ENCODE data around the gene NOLC1. TPM values are rescaled to one million over a fixed set of nuclear protein-coding genes. Genes with fewer than 3 reads are reported as not detected.
A peak's percentile ranks its signal among the peaks of the same experiment; 100 is the strongest.

The NOLC1 gene
- total RNA-seq, 8 experiments from 2014 or later, result 63.5 to 149 (median 98.3) TPM

DNA sequence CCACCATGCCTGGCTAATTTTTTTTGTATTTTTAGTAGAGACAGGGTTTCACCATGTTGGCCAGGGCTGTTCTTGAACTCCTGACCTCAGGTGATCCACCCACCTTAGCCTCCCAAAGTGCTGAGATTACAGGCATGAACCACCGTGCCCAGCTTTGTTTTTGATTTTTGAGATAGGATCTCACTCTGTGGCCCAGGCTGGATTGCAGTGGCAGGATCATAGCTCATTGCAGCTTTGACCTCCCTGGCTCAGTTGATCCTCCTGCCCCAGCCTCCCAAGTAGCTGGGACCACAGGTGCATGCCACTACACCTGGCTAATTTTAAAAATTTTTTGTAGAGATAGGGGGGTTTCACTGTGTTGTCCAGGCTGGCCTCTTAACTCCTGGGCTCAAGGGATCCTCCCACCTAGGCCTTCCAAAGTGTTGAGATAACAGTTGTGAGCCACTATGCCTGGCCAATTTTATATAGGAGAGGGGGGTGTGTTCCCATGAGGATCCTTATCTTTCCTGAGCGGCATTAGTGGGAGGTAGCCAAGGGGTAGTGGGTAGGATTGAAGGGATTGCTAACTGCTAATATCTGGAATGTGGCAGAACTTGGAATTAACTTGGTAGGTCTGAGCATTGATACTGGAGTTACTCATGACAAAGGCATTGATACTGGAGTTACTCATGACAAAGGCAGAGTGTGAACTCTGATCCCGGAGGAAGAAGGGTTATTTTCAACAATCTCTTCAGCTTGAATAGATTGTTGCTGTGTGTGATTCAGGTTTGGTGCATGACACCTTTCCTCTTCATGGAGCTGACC is 1.0 kb upstream of the NOLC1 start:
- H3K27ac ChIP-seq, result peak overlapping the region; percentile 8 to 72
- peaks cover 7 to 9% of the 10 kb centered on the region in 2 donors for H3K4me1 ChIP-seq (replicated peaks in 1 of 2)
- peak overlapping the region in 4 of 5 donors; percentile 63 to 85 (median 75) for H3K4me3 ChIP-seq
- in situ Hi-C loops (cut with MboI; ENCODE audit: low pct_unique_long_range_greater_than_20kb in 2 of 9, low sequenced_read_pairs in 9 of 9, unreplicated experiment in 9 of 9), result no loop called here
- ATAC-seq (replicated peaks in 6 of 8), result no peak
- WGBS, 10 experiments, result 0 to 100% (median 49%) methylated on average over 1 to 2 of the region's 3 CpGs; no CpG with 5 or more reads in 3 of the 10 experiments

DNA sequence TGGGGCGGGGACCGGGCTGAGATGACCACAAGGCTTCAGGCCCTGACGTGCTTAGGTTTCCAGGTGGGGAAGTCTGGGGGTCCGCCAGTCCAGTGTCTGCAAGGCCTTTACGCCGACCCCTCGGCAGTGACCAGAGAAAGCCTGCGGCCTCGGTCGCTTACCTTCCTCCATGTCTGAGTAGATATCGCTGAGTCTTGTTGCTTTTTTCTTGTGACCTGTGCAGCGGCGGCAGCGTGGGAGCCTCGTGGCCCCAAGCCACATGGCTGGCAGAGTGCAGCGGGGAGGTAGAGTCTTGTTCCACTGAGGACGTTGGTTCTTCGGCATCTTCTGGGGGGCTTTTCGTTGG is 329 bp downstream of the NOLC1 start:
- Histone ChIP-seq H3K27ac (peak overlapping the region; percentile 85 to 94), H3K4me3 (peak overlapping the region; percentile 63 to 85 (median 72)), H3K4me1 (replicated peaks in 1 of 2) (peaks cover 7 to 9% of the 10 kb centered on the region in 2 donors)
- in situ Hi-C loops (cut with MboI; ENCODE audit: low pct_unique_long_range_greater_than_20kb in 2 of 9, low sequenced_read_pairs in 9 of 9, unreplicated experiment in 9 of 9), result no loop called here
- WGBS, 10 experiments, result 0 to 6% (median 0%) methylated on average over 1 to 7 of the region's 19 CpGs; no CpG with 5 or more reads in 4 of the 10 experiments
- ATAC-seq (replicated peaks in 6 of 8), result peak in 7 of 8 experiments; percentile 12 to 27 (median 24)

DNA sequence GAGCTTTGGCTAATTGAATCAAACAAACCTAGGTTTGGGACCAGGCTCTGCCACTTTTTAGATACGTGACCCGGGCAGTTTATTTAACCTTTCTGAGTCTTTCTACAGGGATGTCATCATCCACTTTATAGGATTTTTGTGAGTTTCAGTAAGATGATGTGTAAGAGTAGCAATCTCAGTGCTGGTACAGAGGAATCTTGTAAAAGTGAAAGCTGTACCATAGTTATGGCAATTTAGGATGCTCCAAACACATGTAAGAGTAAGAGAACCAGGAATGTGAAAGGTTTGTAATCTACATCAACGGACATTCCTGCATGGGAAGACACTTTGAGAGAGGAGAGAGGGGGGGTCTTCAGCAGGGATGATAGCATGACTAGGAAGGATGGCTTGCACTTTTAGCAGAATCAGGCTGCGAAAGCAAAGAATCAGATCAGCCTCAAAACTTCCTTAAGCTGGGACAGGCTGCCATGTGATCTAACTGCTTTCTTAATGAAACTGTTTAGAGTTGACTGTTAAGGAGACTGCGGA is 968 bp downstream of the NOLC1 start:
- Histone ChIP-seq H3K4me3 (peak overlapping the region; percentile 63 to 85 (median 72)), H3K4me1 (replicated peaks in 1 of 2) (peaks cover 7 to 9% of the 10 kb centered on the region in 2 donors), H3K27ac (peak overlapping the region; percentile 85 to 94)
- in situ Hi-C loops (cut with MboI; ENCODE audit: low pct_unique_long_range_greater_than_20kb in 2 of 9, low sequenced_read_pairs in 9 of 9, unreplicated experiment in 9 of 9), result no loop called here
- WGBS, 10 experiments, result 0 to 52% (median 20%) methylated on average over 2 to 5 of the region's 5 CpGs
- no peak for ATAC-seq (replicated peaks in 6 of 8)

- ATAC-seq (replicated peaks in 6 of 8), result no peak
- no peak overlapping the region for H3K4me3 ChIP-seq
- in situ Hi-C loops (cut with MboI; ENCODE audit: low pct_unique_long_range_greater_than_20kb in 2 of 9, low sequenced_read_pairs in 9 of 9, unreplicated experiment in 9 of 9), result no loop called here
- 94 to 100% (median 96%) methylated on average over 1 to 11 of the region's 11 CpGs; no CpG with 5 or more reads in 4 of the 10 experiments for WGBS, 10 experiments
- H3K27ac ChIP-seq, result no peak overlapping the region
- peaks cover 7 to 9% of the 10 kb centered on the region in 2 donors for H3K4me1 ChIP-seq (replicated peaks in 1 of 2)
These were observed 2.4 kb downstream of the NOLC1 start for GRCh38 chr10:102154466-102155116.

- no peak overlapping the region for H3K27ac ChIP-seq
These were observed 5.0 kb downstream of the NOLC1 start for GRCh38 chr10:102157224-102157623.

GRCh38 chr10:102159051-102159597 is 6.9 kb downstream of the NOLC1 start:
- Histone ChIP-seq H3K4me1 (replicated peaks in 1 of 2) (no peaks in the 10 kb centered on the region), H3K4me3 (no peak overlapping the region), H3K27ac (no peak overlapping the region)
- peak in 1 of 8 experiments; percentile 12 for ATAC-seq (replicated peaks in 6 of 8)
- 72 to 100% (median 88%) methylated on average over 1 to 3 of the region's 5 CpGs; no CpG with 5 or more reads in 5 of the 10 experiments for WGBS, 10 experiments
- in situ Hi-C loops (cut with MboI; ENCODE audit: low pct_unique_long_range_greater_than_20kb in 2 of 9, low sequenced_read_pairs in 9 of 9, unreplicated experiment in 9 of 9), result no loop called here

More at GRCh38 chr10:102157224-102157623, 5.0 kb downstream of the NOLC1 start:
- WGBS, 10 experiments, result 75 to 100% (median 86%) methylated on average over 1 to 3 of the region's 3 CpGs; no CpG with 5 or more reads in 4 of the 10 experiments
- ATAC-seq (replicated peaks in 6 of 8), result no peak
- Histone ChIP-seq H3K4me1 (replicated peaks in 1 of 2) (peaks cover 7 to 9% of the 10 kb centered on the region in 2 donors), H3K4me3 (no peak overlapping the region)
- in situ Hi-C loops (cut with MboI; ENCODE audit: low pct_unique_long_range_greater_than_20kb in 2 of 9, low sequenced_read_pairs in 9 of 9, unreplicated experiment in 9 of 9), result no loop called here

- Histone ChIP-seq H3K4me1 (replicated peaks in 1 of 2) (no peaks in the 10 kb centered on the region), H3K4me3 (no peak overlapping the region), H3K27ac (no peak overlapping the region)
- ATAC-seq (replicated peaks in 6 of 8), result peak in 4 of 8 experiments; percentile 4 to 18 (median 8)
- in situ Hi-C loops (cut with MboI; ENCODE audit: low pct_unique_long_range_greater_than_20kb in 2 of 9, low sequenced_read_pairs in 9 of 9, unreplicated experiment in 9 of 9), result no loop called here
- 60 to 100% (median 85%) methylated on average over 1 to 2 of the region's 4 CpGs; no CpG with 5 or more reads in 4 of the 10 experiments for WGBS, 10 experiments
These were observed 7.6 kb downstream of the NOLC1 start for GRCh38 chr10:102159831-102160230.

GRCh38 chr10:102163342-102163989 is 11.3 kb downstream of the NOLC1 start:
- Histone ChIP-seq H3K27ac (no peak overlapping the region), H3K4me3 (no peak overlapping the region), H3K4me1 (replicated peaks in 1 of 2) (no peaks in the 10 kb centered on the region)
- in situ Hi-C loops (cut with MboI; ENCODE audit: low pct_unique_long_range_greater_than_20kb in 2 of 9, low sequenced_read_pairs in 9 of 9, unreplicated experiment in 9 of 9), result no loop called here
- 50 to 95% (median 77%) methylated on average over 2 to 4 of the region's 4 CpGs; no CpG with 5 or more reads in 4 of the 10 experiments for WGBS, 10 experiments
- ATAC-seq (replicated peaks in 6 of 8), result no peak

- no peak for ATAC-seq (replicated peaks in 6 of 8)
- Histone ChIP-seq H3K4me3 (no peak overlapping the region), H3K4me1 (replicated peaks in 1 of 2) (no peaks in the 10 kb centered on the region), H3K27ac (no peak overlapping the region)
- WGBS, 10 experiments, result 0 to 60% (median 25%) methylated on average over 1 of the region's 1 CpG; no CpG with 5 or more reads in 4 of the 10 experiments
- in situ Hi-C loops (cut with MboI; ENCODE audit: low pct_unique_long_range_greater_than_20kb in 2 of 9, low sequenced_read_pairs in 9 of 9, unreplicated experiment in 9 of 9), result no loop called here
These were observed 15.7 kb downstream of the NOLC1 start for GRCh38 chr10:102167861-102168260.

GRCh38 chr10:102170602-102171001 is 18.4 kb downstream of the NOLC1 start:
- WGBS, 10 experiments, result 21 to 100% (median 70%) methylated on average over 1 to 3 of the region's 3 CpGs; no CpG with 5 or more reads in 1 of the 10 experiments
- Histone ChIP-seq H3K4me1 (replicated peaks in 1 of 2) (no peaks in the 10 kb centered on the region), H3K27ac (no peak overlapping the region), H3K4me3 (no peak overlapping the region)
- no peak for ATAC-seq (replicated peaks in 6 of 8)
- in situ Hi-C loops (cut with MboI; ENCODE audit: low pct_unique_long_range_greater_than_20kb in 2 of 9, low sequenced_read_pairs in 9 of 9, unreplicated experiment in 9 of 9), result no loop called here

- ATAC-seq (replicated peaks in 6 of 8), result no peak
- 0 to 100% (median 83%) methylated on average over 1 to 7 of the region's 8 CpGs; no CpG with 5 or more reads in 1 of the 10 experiments for WGBS, 10 experiments
- no peaks in the 10 kb centered on the region for H3K4me1 ChIP-seq (replicated peaks in 1 of 2)
- H3K27ac ChIP-seq, result no peak overlapping the region
- H3K4me3 ChIP-seq, result no peak overlapping the region
- in situ Hi-C loops (cut with MboI; ENCODE audit: low pct_unique_long_range_greater_than_20kb in 2 of 9, low sequenced_read_pairs in 9 of 9, unreplicated experiment in 9 of 9), result no loop called here
These were observed 20.1 kb downstream of the NOLC1 start for GRCh38 chr10:102172288-102172687.

GRCh38 chr10:102175415-102175814 is 23.2 kb downstream of the NOLC1 start:
- whole genome bisulfite sequencing, 10 experiments, result 13 to 100% (median 78%) methylated on average over 1 to 4 of the region's 4 CpGs; no CpG with 5 or more reads in 3 of the 10 experiments
- in situ Hi-C loops (cut with MboI; ENCODE audit: low pct_unique_long_range_greater_than_20kb in 2 of 9, low sequenced_read_pairs in 9 of 9, unreplicated experiment in 9 of 9), result no loop called here
- no peak overlapping the region for H3K27ac ChIP-seq
- no peak for ATAC-seq (replicated peaks in 6 of 8)
- H3K4me3 ChIP-seq, result no peak overlapping the region
- H3K4me1 ChIP-seq (replicated peaks in 1 of 2), result no peaks in the 10 kb centered on the region
